Esophagus squamous epithelium (tissue), 5 donors: ENCODE results near the gene THPO. TPM values are rescaled to one million over a fixed set of nuclear protein-coding genes. Genes with fewer than 3 reads are reported as not detected.

Experiments used
- DNase-seq: peaks from one replicate; lab custom pipeline; 2025; lab: John Stamatoyannopoulos, UW
- H3K27ac ChIP-seq, 4 donors: fragments of 200-600 bp; sonication (generic); one replicate each; pipeline ENCODE4 v1.5.1; 2016 to 2019; ENCODE audit warnings: mild to moderate bottlenecking in 1 of 4
- H3K27me3 ChIP-seq, 4 donors: fragments of 200-600 bp; sonication (generic); 1 replicate in 3 of 4; 2 replicates in 1 of 4; pipeline versions ENCODE4 v1.5.1 to v1.6.0; 2017 to 2021; ENCODE audit warnings: antibody characterized with exemption in 1 of 4
- H3K36me3 ChIP-seq, 3 donors: fragments of 200-600 bp; sonication (generic); one replicate each; pipeline ENCODE4 v1.5.1; 2016 to 2019
- H3K4me1 ChIP-seq, 3 donors: fragments of 200-600 bp; sonication (generic); one replicate each; pipeline ENCODE4 v1.5.1; 2017 to 2019
- H3K4me3 ChIP-seq, 4 donors: fragments of 200-600 bp; sonication (generic); 1 replicate in 3 of 4; 2 replicates in 1 of 4; pipeline ENCODE4 v1.5.1; 2016 to 2019; ENCODE audit warnings: mild to moderate bottlenecking in 2 of 4, moderate library complexity in 1 of 4
- H3K9me3 ChIP-seq, 3 donors: fragments of 200-600 bp; sonication (generic); one replicate each; pipeline ENCODE4 v1.5.1; 2016 to 2019
- POLR2A ChIP-seq, 4 donors: fragments of 450-650 bp; IDR thresholded peaks; one replicate each; pipeline ENCODE4 v1.6.1; 2017; ENCODE audit warnings: antibody characterized with exemption in 4 of 4, mild to moderate bottlenecking in 4 of 4, moderate library complexity in 3 of 4
- WGBS, 2 donors: methylation state at CpG; one replicate each; pipeline ENCODE4 v1.1.5; 2018; 5-methylcytosine and 5-hydroxymethylcytosine counted together
- intact Hi-C: fragments of 100-400 bp; cut with DNase I; formaldehyde crosslinking; loops from one replicate; pipeline ENCODE4 v1.15.0; 2022
- total RNA-seq, 4 donors: library from RNA; depleted of rRNA; stranded (reverse); fragments of >200 nt; gene quantifications; one replicate each; pipeline ENCODE4 v1.1.0, GENCODE V29; 2016
- TF ChIP-seq, protein P1 (sequence below), 6 experiments: fragments of 450-650 bp in 4 of 6; fragments of 200-600 bp in 2 of 6; sonication (generic) in 2 of 6; IDR thresholded peaks; one replicate each; pipeline ENCODE4 v1.5.1; 2016 to 2019; ENCODE audit warnings: antibody characterized with exemption in 6 of 6, mild to moderate bottlenecking in 4 of 6, moderate library complexity in 4 of 6
- donor health status: DM: yes; HTN: yes; CAD: no.

Gene THPO
- total RNA-seq, 4 donors from 2014 or later: 0.57 TPM; not detected in 3

DNA sequence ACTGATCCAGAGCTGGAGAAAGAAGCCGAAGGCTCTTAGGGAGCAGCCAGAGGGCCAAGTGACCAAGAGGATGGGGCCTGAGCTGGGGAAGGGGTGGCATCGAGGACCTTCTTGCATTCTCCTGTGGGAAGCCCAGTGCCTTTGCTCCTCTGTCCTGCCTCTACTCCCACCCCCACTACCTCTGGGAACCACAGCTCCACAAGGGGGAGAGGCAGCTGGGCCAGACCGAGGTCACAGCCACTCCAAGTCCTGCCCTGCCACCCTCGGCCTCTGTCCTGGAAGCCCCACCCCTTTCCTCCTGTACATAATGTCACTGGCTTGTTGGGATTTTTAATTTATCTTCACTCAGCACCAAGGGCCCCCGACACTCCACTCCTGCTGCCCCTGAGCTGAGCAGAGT is 11.4 kb upstream of the THPO start:
- H3K36me3 ChIP-seq: no peaks in the 10 kb centered on the region
- H3K27me3 ChIP-seq: peaks cover 0 to 21% (median 0%) of the 10 kb centered on the region in 4 donors
- H3K4me3 ChIP-seq: no peak overlapping the region
- no peak for TF ChIP-seq POLR2A (IDR thresholded peaks at IDR 0.05)
- TF ChIP-seq, protein P1, sequence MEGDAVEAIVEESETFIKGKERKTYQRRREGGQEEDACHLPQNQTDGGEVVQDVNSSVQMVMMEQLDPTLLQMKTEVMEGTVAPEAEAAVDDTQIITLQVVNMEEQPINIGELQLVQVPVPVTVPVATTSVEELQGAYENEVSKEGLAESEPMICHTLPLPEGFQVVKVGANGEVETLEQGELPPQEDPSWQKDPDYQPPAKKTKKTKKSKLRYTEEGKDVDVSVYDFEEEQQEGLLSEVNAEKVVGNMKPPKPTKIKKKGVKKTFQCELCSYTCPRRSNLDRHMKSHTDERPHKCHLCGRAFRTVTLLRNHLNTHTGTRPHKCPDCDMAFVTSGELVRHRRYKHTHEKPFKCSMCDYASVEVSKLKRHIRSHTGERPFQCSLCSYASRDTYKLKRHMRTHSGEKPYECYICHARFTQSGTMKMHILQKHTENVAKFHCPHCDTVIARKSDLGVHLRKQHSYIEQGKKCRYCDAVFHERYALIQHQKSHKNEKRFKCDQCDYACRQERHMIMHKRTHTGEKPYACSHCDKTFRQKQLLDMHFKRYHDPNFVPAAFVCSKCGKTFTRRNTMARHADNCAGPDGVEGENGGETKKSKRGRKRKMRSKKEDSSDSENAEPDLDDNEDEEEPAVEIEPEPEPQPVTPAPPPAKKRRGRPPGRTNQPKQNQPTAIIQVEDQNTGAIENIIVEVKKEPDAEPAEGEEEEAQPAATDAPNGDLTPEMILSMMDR (IDR thresholded peaks at IDR 0.05): no peak
- intact Hi-C loops: no loop called here
- H3K9me3 ChIP-seq: no peaks in the 10 kb centered on the region
- H3K4me1 ChIP-seq: no peaks in the 10 kb centered on the region
- WGBS, 2 donors: 49 to 57% methylated on average over 3 to 5 of the region's 5 CpGs
- no peak for DNase-seq
- no peak overlapping the region for H3K27ac ChIP-seq

- H3K9me3 ChIP-seq: no peaks in the 10 kb centered on the region
- no peak overlapping the region for H3K4me3 ChIP-seq
- peaks cover 0 to 26% (median 0%) of the 10 kb centered on the region in 4 donors for H3K27me3 ChIP-seq
- H3K36me3 ChIP-seq: no peaks in the 10 kb centered on the region
- no peak for DNase-seq
- H3K27ac ChIP-seq: no peak overlapping the region
- H3K4me1 ChIP-seq: no peaks in the 10 kb centered on the region
- intact Hi-C loops: no loop called here
- TF ChIP-seq, protein P1 (IDR thresholded peaks at IDR 0.05): no peak
- no peak for TF ChIP-seq POLR2A (IDR thresholded peaks at IDR 0.05)
- WGBS, 2 donors: 40 to 46% methylated on average over 1 to 2 of the region's 8 CpGs
These were observed 10.9 kb upstream of the THPO start for GRCh38 chr3:184388936-184389230.

GRCh38 chr3:184388164-184388935 is 10.3 kb upstream of the THPO start:
- Histone ChIP-seq H3K4me3 (no peak overlapping the region), H3K36me3 (no peaks in the 10 kb centered on the region), H3K27ac (no peak overlapping the region), H3K4me1 (no peaks in the 10 kb centered on the region), H3K9me3 (no peaks in the 10 kb centered on the region), H3K27me3 (peaks cover 0 to 28% (median 0%) of the 10 kb centered on the region in 4 donors)
- 55 to 76% methylated on average over 7 of the region's 8 CpGs for WGBS, 2 donors
- no peak for DNase-seq
- TF ChIP-seq, protein P1 (IDR thresholded peaks at IDR 0.05): no peak
- no peak for TF ChIP-seq POLR2A (IDR thresholded peaks at IDR 0.05)
- intact Hi-C loops: no loop called here

DNA sequence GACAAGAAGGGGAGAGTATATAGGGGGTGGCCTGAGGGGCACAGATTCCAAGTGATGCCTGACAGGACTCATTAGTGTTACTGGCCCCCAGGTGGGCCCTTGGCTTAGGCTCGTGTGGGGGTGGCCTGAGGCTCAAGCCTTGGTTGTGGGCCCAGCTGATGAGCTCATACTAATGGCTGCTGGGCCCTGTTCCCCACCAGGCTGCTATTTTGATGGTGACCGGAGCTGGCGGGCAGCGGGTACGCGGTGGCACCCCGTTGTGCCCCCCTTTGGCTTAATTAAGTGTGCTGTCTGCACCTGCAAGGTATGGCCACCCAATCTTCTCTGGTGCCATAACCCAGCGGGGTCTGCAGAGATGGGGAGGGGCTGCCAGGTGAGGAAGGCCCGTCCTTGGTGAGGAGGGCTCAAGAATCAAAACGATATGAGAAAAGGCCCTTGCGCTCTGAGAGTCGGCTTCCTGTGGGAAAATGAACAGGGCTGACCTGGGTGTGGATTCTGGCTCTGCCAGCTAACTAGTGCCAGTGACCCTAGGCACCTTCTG is 9.2 kb upstream of the THPO start:
- intact Hi-C loops: no loop called here
- DNase-seq: no peak
- 67 to 98% methylated on average over 3 to 8 of the region's 12 CpGs for WGBS, 2 donors

More for the DNA sequence above, 9.2 kb upstream of the THPO start:
- Histone ChIP-seq H3K4me1 (no peaks in the 10 kb centered on the region), H3K9me3 (no peaks in the 10 kb centered on the region), H3K36me3 (no peaks in the 10 kb centered on the region), H3K27ac (no peak overlapping the region), H3K27me3 (peaks cover 0 to 39% (median 0%) of the 10 kb centered on the region in 4 donors), H3K4me3 (no peak overlapping the region)
- TF ChIP-seq, protein P1 (IDR thresholded peaks at IDR 0.05): no peak
- TF ChIP-seq POLR2A (IDR thresholded peaks at IDR 0.05): no peak
